Hippocampal formation (tissue), 2 donors: Measurements from ENCODE around the gene RAB15.

Experiments
- DNase-seq, 2 donors: peaks; one replicate each; lab custom pipeline; 2025; lab: John Stamatoyannopoulos, UW

The RAB15 gene

GRCh38 chr14:64990296-64990695 lies 18.2 kb upstream of the RAB15 start:
- DNase-seq = no peak

DNA sequence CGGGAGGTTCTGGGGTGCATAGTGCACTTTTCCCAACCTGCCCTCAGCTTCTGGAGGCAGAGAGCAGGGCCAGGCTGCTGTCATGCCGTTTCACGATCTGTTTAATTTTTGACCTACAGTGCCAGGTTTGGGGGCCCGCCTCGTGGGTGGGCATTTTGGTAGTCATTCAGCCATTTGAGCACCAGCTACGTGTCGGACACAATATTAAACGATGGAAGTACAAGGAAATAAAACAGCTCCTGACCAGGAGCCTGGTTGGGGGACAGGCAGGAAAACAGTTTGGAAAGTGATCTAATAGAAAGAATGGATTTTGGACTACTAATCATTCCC lies 15.3 kb upstream of the RAB15 start:
- no peak for DNase-seq

DNA sequence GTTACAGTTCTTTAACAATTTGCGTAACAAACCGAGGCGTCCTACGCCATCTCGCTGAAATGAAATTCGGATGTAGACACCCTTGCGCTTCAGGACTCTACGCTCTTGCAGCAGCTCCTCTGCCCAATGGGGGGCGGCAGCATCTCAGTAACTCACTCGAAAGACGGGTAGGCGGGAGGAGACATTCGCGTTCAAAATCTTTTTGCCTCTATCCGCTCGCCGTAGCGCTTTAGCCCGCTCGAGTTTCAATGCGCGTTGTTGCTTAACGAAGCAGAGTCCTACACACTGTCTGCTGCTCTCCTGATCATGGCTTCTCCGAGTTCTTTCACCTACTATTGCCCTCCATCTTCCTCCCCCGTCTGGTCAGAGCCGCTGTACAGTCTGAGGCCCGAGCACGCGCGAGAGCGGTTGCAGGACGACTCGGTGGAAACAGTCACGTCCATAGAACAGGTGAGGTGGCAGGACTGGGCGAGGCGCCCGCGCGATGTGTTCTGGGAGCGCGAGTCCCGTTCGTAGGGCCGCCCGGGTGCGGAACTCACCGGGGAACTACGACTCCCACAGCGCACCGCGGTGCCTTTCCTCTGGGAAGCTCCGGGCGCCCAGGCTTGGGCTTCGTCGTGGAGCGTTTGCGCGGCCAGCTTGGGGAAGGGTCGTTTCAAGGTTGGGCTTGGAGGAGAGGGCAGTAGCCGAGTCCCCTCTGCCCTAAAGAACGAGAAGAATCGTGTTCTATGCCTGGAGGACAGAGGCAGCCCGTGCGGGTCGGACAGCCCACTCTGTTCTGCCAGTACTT lies 14.7 kb upstream of the RAB15 start, which contains the start of gene FNTB:
Gene FNTB, plus strand, starts transcription at position 248 of the 790 bp plus-strand sequence. Its CDS starts 59 bp downstream, at position 307.
- peak; percentile 96 for DNase-seq

GRCh38 chr14:64983439-64984310 lies 11.5 kb upstream of the RAB15 start:
- DNase-seq = peak in 1 of 2 donors; percentile 51

DNA sequence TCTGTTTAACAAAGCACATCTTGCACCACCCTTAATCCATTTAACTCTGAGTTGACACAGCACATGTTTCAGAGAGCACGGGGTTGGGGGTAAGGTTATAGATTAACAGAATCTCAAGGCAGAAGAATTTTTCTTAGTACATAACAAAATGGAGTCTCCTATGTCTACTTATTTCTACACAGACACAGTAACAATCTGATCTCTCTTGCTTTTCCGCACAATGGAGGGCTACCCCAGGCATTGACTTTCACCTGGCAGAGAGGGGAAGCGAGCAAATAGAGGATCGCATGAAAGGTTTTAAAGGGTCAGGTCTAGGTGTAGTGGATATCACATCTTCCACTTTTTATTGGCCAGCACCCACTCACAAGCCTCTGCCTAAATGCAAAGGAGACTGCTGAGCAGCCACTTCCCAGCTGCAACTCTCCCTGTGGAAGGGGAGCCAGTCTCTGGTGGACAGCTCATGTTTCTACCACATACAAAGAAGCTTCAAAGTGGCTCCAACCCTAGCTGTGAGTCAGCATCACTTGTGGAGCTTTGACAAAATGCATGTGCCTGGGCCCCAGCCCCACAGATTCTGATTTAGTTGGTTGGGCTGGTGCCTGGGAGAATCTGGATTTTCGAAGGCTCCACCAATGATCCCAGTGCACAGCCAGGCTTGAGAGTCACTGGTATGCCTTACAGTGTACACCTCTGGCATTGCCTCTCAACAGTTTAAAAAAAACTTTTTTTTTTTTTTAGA lies 7.4 kb upstream of the RAB15 start:
- no peak for DNase-seq

GRCh38 chr14:64974563-64974962 lies 2.4 kb upstream of the RAB15 start:
- no peak for DNase-seq

DNA sequence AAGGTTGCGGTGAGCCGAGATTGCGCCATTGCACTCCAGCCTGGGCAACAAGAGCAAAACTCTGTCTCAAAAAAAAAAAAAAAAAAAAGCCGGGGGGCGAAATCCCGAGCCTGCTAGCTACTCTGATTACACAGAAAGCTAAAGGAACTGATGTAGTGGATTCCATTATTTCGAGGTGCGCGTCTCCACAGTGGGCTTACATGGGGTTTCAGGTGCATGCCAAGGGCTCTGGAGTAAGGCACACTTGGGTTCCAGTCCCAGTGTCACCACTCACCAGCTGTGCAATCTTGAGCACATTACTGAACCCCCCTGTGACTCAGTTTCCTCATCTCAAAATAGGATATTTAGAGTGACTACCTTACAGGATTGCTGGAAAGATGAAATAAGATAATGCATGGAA lies 1.7 kb upstream of the RAB15 start:
- DNase-seq = no peak

DNA sequence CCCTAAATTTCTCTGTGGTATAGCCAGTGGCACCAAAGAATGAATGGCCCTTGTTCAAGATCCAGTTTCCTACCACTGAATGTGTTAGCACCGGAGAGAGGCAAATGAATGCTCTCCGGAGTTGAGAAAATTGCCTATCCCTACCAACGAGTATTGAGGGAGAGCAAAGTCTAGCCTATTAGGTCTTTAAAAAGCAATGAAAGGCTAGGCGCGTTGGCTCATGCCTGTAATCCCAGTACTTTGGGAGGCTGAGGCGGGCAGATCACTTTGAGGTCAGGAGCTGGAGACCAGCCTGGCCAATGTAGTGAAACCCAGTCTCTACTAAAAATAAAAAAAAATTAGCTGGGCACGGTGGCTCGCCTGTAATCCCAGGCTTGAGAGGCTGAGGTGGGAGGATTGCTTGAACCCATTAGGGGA lies 898 bp upstream of the RAB15 start:
- DNase-seq = no peak

GRCh38 chr14:64971491-64971942 lies 619 bp downstream of the RAB15 start:
- no peak for DNase-seq

DNA sequence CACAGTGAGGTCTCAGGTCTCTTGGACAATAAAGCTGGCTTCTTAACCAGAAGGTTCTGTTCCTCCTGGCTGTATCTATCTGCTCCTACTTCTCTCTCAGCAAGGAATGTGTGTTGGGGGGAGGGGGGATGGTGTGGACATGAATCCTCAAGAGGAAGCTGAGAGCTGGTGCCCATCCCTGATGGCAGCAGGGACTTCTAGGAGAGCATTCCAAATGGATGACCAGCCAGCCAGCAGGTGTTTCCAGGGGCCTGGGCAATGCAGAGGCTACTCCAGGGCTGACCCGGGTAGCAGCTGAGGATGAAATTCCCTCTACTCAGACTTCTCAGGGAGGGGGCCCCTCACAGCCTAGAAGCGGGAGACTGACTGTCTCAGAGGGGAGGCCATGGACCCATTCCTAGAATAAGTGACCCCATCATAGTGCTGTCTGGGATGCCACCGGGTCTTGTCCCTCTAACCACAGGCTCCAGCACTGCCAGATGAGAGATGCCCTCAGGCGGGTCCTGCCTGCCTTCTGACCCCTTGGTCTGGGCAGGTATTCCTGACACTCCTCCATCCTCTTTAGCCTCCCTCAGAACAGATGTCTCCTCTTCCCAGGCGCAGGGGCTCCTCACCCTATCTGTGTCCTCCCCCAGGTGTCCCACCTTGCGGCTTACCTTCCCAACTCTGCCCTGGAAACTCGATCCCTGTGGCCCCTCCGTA lies 1.2 kb downstream of the RAB15 start:
- no peak for DNase-seq

DNA sequence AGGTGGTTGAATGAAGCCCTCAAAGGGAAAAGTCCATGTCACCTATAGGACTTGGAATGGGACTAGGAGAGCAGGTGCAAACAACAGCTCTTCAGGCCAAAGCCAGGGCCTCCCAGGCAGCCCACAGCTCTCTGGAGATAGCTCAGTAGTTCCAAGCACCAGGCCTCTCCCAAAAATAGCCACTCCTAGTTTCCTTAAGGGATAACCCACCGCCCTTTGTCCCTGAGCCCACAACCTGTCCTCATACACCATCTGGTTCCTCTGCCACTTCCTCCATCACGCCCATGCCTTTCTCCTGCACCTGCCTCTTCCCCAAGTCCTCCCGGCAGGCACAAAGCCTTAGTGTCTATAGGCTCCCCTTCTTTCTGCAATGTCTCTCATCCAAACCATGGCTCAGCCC lies 2.1 kb downstream of the RAB15 start:
- no peak for DNase-seq

GRCh38 chr14:64968651-64969050 lies 3.5 kb downstream of the RAB15 start:
- DNase-seq = no peak

DNA sequence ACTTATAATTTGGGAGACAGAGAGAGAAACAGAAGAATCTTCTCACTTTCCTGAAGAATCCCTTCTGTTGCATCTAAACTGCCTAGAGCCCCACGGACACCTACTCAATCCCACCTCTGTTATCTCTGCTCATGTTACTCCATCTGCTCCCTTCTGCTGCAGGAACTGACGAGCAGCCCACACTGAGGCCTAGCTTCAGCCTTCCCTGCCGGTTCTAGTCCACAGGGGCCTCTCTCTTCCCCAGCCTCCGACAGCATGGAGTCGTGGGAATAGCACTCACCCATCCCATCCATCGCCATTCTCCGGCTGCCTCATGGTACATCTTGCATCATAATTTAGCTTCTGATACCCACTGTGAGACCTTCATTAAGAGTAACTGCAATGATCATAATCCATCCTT lies 4.0 kb downstream of the RAB15 start:
- peak in 1 of 2 donors; percentile 41 for DNase-seq

- no peak for DNase-seq
Measured at GRCh38 chr14:64966976-64967375, 5.2 kb downstream of the RAB15 start.

GRCh38 chr14:64965356-64966000 lies 6.7 kb downstream of the RAB15 start:
- DNase-seq = no peak

GRCh38 chr14:64963611-64964010 lies 8.5 kb downstream of the RAB15 start:
- no peak for DNase-seq

GRCh38 chr14:64960762-64961276 lies 11.3 kb downstream of the RAB15 start:
- DNase-seq = no peak

GRCh38 chr14:64958743-64959142 lies 13.4 kb downstream of the RAB15 start:
- no peak for DNase-seq

GRCh38 chr14:64958201-64958600 lies 13.9 kb downstream of the RAB15 start:
- DNase-seq = no peak

DNA sequence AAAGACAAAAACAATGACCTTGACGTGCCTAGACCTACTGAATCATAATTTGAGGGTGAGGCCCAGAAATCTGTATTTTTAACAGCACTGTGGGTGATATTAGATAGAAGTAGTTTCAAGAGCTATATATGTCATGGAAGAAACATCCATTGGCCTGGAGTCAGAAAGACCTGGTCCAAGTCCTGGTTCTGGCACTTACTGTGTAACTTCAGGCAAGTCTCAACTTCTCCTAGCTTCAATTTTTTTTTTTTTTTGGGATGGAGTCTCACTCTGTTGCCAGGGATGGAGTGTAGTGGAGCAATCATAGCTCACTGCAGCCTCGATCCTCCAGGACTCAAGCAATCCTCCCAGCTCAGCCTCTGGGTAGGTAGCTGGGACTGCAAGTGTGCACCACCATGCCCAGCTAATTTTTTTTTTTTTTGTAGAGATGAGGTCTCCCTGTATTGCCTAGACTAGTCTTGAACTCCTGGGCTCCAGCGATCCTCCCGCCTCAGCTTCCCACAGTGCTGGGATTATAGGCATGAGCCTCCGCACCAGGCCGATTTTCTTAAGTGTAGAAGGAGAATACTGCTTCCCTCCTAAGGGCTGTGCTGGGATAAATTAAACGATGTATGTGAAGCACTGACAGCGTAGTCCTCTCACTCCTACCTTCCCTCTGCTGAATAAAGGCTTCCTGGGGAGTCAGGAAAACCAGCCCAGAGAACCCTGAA lies 15.3 kb downstream of the RAB15 start:
- DNase-seq = no peak
